Body of pancreas (tissue), 4 donors: ENCODE data around the gene GJD2. TPM values are rescaled to one million over a fixed set of nuclear protein-coding genes. Genes with fewer than 3 reads are reported as not detected.

Experiments
- ATAC-seq: fragments of 150-250 bp; one replicate; pipeline ENCODE4 v1.9.1; 2016
- DNase-seq, 4 donors: peaks; one replicate each; pipeline ENCODE4 v3.0.0-alpha.2; 2019
- H3K27ac ChIP-seq, 4 donors: fragments of 200-600 bp; sonication (generic); 1 replicate in 3 of 4; 2 replicates in 1 of 4; pipeline versions ENCODE4 v1.5.1 to v1.6.1; 2016 to 2019; ENCODE audit warnings: mild to moderate bottlenecking in 1 of 4, mixed read lengths in 1 of 4, moderate library complexity in 1 of 4
- H3K27me3 ChIP-seq, 2 donors: fragments of 200-600 bp; sonication (generic); one replicate each; pipeline ENCODE4 v1.6.0; 2016; ENCODE audit warnings: mild to moderate bottlenecking in 1 of 2
- H3K36me3 ChIP-seq, 2 donors: fragments of 200-600 bp; sonication (generic); replicated peaks in 1 of 2; 2 replicates each; pipeline ENCODE4 v1.5.1; 2016; ENCODE audit warnings: low read depth in 2 of 2; ENCODE audit not compliant: insufficient read depth in 1 of 2
- H3K4me1 ChIP-seq: fragments of 200-600 bp; sonication (generic); one replicate; pipeline ENCODE4 v1.6.0; 2016
- H3K4me3 ChIP-seq, 2 donors: fragments of 200-600 bp; sonication (generic); 1 replicate in 1 of 2; 2 replicates in 1 of 2; pipeline ENCODE4 v1.5.1; 2016 to 2019
- H3K9me3 ChIP-seq, 3 donors: fragments of 200-600 bp; sonication (generic); 1 replicate in 2 of 3; 2 replicates in 1 of 3; pipeline ENCODE4 v1.5.1; 2016
- CTCF ChIP-seq, 7 experiments: fragments of 450-650 bp in 4 of 7; fragments of 200-600 bp in 3 of 7; sonication (generic) in 3 of 7; IDR thresholded peaks; one replicate each; pipeline ENCODE4 v1.5.1; 2016 to 2019; ENCODE audit warnings: antibody characterized with exemption in 7 of 7
- POLR2A ChIP-seq, 3 donors: fragments of 450-650 bp; IDR thresholded peaks; one replicate each; pipeline ENCODE4 v1.6.1; 2016; ENCODE audit warnings: antibody characterized with exemption in 3 of 3, mild to moderate bottlenecking in 2 of 3
- WGBS, 2 donors: methylation state at CpG; one replicate each; pipeline ENCODE4 v1.1.5; 2017; 5-methylcytosine and 5-hydroxymethylcytosine counted together
- intact Hi-C: fragments of 100-400 bp; cut with DNase I; formaldehyde crosslinking; loops from one replicate; pipeline ENCODE4 v1.15.1; 2023
- total RNA-seq, 2 donors: library from RNA; depleted of rRNA; stranded (reverse); fragments of >200 nt; gene quantifications; one replicate each; pipeline ENCODE4 v1.1.0, GENCODE V29; 2016

Gene GJD2
- total RNA-seq, 2 donors from 2014 or later, result 2.3 to 4.0 TPM

- 65 to 68% methylated on average over 7 of the region's 7 CpGs for WGBS, 2 donors
- ATAC-seq (no peak), DNase-seq (no peak)
- intact Hi-C loops, result no loop called here
- Histone ChIP-seq H3K27me3 (peaks cover 0 to 6% of the 10 kb centered on the region in 2 donors), H3K9me3 (no peaks in the 10 kb centered on the region), H3K27ac (no peak overlapping the region), H3K4me1 (peaks cover 8% of the 10 kb centered on the region), H3K4me3 (no peak overlapping the region), H3K36me3 (no peaks in the 10 kb centered on the region)
- TF ChIP-seq POLR2A (IDR thresholded peaks at IDR 0.05) (no peak), CTCF (IDR thresholded peaks at IDR 0.05) (no peak)
These were observed 33.5 kb downstream of the GJD2 start for GRCh38 chr15:34721157-34721801.

- intact Hi-C loops, result no loop called here
- TF ChIP-seq POLR2A (IDR thresholded peaks at IDR 0.05), result no peak
- no peak for TF ChIP-seq CTCF (IDR thresholded peaks at IDR 0.05)
- no peak overlapping the region for H3K27ac ChIP-seq
- H3K4me1 ChIP-seq, result peaks cover 8% of the 10 kb centered on the region
- H3K27me3 ChIP-seq, result peaks cover 0 to 6% of the 10 kb centered on the region in 2 donors
- WGBS, 2 donors, result 61 to 82% methylated on average over 2 of the region's 2 CpGs
- H3K9me3 ChIP-seq, result no peaks in the 10 kb centered on the region
- H3K4me3 ChIP-seq, result no peak overlapping the region
- H3K36me3 ChIP-seq, result no peaks in the 10 kb centered on the region
- DNase-seq, result no peak
- ATAC-seq, result no peak
These were observed 35.1 kb downstream of the GJD2 start for GRCh38 chr15:34719695-34720094.

GRCh38 chr15:34718681-34719665, 35.8 kb downstream of the GJD2 start:
- Histone ChIP-seq H3K27ac (no peak overlapping the region), H3K4me3 (no peak overlapping the region), H3K36me3 (no peaks in the 10 kb centered on the region), H3K27me3 (peaks cover 0 to 6% of the 10 kb centered on the region in 2 donors), H3K9me3 (no peaks in the 10 kb centered on the region), H3K4me1 (peaks cover 8% of the 10 kb centered on the region)
- ATAC-seq (no peak), DNase-seq (no peak)
- intact Hi-C loops, result no loop called here
- no peak for TF ChIP-seq POLR2A (IDR thresholded peaks at IDR 0.05)
- no peak for TF ChIP-seq CTCF (IDR thresholded peaks at IDR 0.05)
- WGBS, 2 donors, result 89 to 97% methylated on average over 1 of the region's 1 CpG

- Histone ChIP-seq H3K4me1 (peaks cover 8% of the 10 kb centered on the region), H3K27ac (no peak overlapping the region), H3K27me3 (peaks cover 0 to 6% of the 10 kb centered on the region in 2 donors), H3K36me3 (no peaks in the 10 kb centered on the region), H3K4me3 (no peak overlapping the region), H3K9me3 (no peaks in the 10 kb centered on the region)
- intact Hi-C loops, result no loop called here
- 27 to 53% methylated on average over 2 of the region's 2 CpGs for WGBS, 2 donors
- TF ChIP-seq CTCF (IDR thresholded peaks at IDR 0.05) (no peak), POLR2A (IDR thresholded peaks at IDR 0.05) (no peak)
- DNase-seq, result no peak
- no peak for ATAC-seq
These were observed 37.1 kb downstream of the GJD2 start for GRCh38 chr15:34717729-34718128.
